WTC11 (cell line): ENCODE results near the gene SYPL1.

ENCODE experiments used
- ATF1 ChIP-seq: sonication (generic); formaldehyde crosslinking; IDR thresholded peaks from 2 replicates; pipeline ENCODE4 v1.8.1; 2023; ENCODE audit warnings: mild to moderate bottlenecking, moderate library complexity, missing genetic modification reagents
- CREB1 ChIP-seq: sonication (generic); formaldehyde crosslinking; IDR thresholded peaks from 2 replicates; pipeline ENCODE4 v1.8.0; 2023; ENCODE audit warnings: mild to moderate bottlenecking, missing genetic modification reagents
- CREM ChIP-seq: sonication (generic); formaldehyde crosslinking; IDR thresholded peaks from 2 replicates; pipeline ENCODE4 v1.8.1; 2022; ENCODE audit warnings: mild to moderate bottlenecking, missing genetic modification reagents, moderate library complexity
- CTCF ChIP-seq: fragments of 200-600 bp; IDR thresholded peaks from 2 replicates; pipeline ENCODE4 v1.8.0; 2022; ENCODE audit warnings: antibody characterized with exemption
- ESRRA ChIP-seq: sonication (generic); formaldehyde crosslinking; IDR thresholded peaks from 2 replicates; pipeline ENCODE4 v1.8.1; 2022; ENCODE audit warnings: mild to moderate bottlenecking, missing genetic modification reagents, borderline replicate concordance
- ETV6 ChIP-seq: sonication (generic); formaldehyde crosslinking; IDR thresholded peaks from 2 replicates; pipeline ENCODE4 v1.8.1; 2022; ENCODE audit warnings: mild to moderate bottlenecking, missing genetic modification reagents
- FOXJ3 ChIP-seq: sonication (generic); formaldehyde crosslinking; IDR thresholded peaks from 2 replicates; pipeline ENCODE4 v1.9.0; 2021; ENCODE audit warnings: missing genetic modification reagents, mild to moderate bottlenecking, borderline replicate concordance
- MLX ChIP-seq: sonication (generic); formaldehyde crosslinking; IDR thresholded peaks from 2 replicates; pipeline ENCODE4 v1.8.1; 2023; ENCODE audit warnings: mild to moderate bottlenecking, missing genetic modification reagents, moderate library complexity
- USF2 ChIP-seq: sonication (generic); formaldehyde crosslinking; IDR thresholded peaks from 2 replicates; pipeline ENCODE4 v1.8.1; 2023; ENCODE audit warnings: mild to moderate bottlenecking, missing genetic modification reagents, moderate library complexity
- ZMAT4 ChIP-seq: fragments of 250-450 bp; sonication (Bioruptor Pico); IDR thresholded peaks from 2 replicates; pipeline ENCODE4 v1.9.0; 2021; ENCODE audit warnings: mild to moderate bottlenecking
- ZNF219 ChIP-seq: sonication (generic); formaldehyde crosslinking; IDR thresholded peaks from 2 replicates; pipeline ENCODE4 v1.8.0; 2023; ENCODE audit warnings: missing genetic modification reagents, mild to moderate bottlenecking, borderline replicate concordance
- ZSCAN18 ChIP-seq: fragments of 250-450 bp; sonication (Bioruptor Pico); IDR thresholded peaks from 2 replicates; pipeline ENCODE4 v2.1.2; 2022; ENCODE audit warnings: mild to moderate bottlenecking, moderate library complexity
- TF ChIP-seq, protein P1 (sequence below): sonication (generic); formaldehyde crosslinking; IDR thresholded peaks from 2 replicates; pipeline ENCODE4 v1.8.0; 2022; ENCODE audit warnings: mild to moderate bottlenecking, missing genetic modification reagents

DNA sequence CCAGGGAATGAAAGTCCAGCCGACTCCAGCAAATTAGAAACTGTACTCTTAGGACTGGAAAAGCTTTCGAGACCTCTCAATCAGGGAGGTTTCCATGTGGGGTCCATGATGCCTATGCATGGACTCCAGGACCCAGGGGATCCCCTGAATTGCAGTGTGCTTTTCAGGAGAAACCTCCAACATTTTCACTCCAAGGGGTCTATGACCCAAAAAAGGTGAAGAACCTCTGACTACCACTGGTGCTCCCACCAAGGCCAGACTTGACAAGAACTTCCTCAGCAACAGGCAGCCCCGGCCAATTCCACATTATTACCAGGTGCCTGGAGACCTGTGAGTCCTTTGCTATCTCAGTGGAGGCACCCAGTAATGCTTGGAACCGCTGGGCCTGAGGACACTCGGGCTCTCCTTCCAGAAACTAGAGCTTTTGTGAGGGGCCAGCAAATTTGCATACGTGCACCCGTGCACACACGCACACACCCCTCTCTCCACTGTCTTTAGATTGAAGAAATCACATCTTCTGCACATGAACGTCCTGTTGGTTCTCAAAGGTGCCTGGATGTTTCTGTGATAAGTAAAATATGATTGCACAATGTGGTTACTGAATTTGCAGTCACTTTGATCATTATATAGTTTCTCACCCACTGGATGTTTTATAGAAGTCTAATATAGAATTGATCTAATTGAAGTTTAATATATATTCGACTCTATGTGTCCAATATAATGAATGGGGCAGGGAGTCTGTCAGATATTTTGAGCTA, 54.7 kb downstream of the SYPL1 start:
- TF ChIP-seq CREM (no peak), USF2 (CRISPR knock-in tag) (no peak), MLX (CRISPR knock-in tag) (no peak), CTCF (no peak), ATF1 (CRISPR knock-in tag) (no peak), ETV6 (no peak), ESRRA (no peak), ZSCAN18 (CRISPR knock-in tag) (no peak), ZMAT4 (CRISPR knock-in tag) (no peak), FOXJ3 (CRISPR knock-in tag) (no peak), ZNF219 (CRISPR knock-in tag) (no peak), CREB1 (no peak)
- TF ChIP-seq, protein P1, sequence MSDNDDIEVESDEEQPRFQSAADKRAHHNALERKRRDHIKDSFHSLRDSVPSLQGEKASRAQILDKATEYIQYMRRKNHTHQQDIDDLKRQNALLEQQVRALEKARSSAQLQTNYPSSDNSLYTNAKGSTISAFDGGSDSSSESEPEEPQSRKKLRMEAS (CRISPR knock-in tag) = no peak
